ENCODE data around the gene CEMIP.

GRCh38 chr15:80953953-80954778 lies 175.0 kb downstream of the CEMIP start:
- TF ChIP-seq CTCF (IDR thresholded peaks at IDR 0.05; ENCODE audit: low read length), result no peak
- no peak for TF ChIP-seq EZH2 (optimal IDR thresholded peaks at IDR 0.05; ENCODE audit: low read depth, low read length)
- TF ChIP-seq EZH2phosphoT487 (IDR thresholded peaks at IDR 0.05; ENCODE audit: low read length), result no peak

Measured in MM.1S (cell line).